ENCODE measurements around the gene ZNF496.
"Not testable (repeated sequence)": the region's sequence is repeated elsewhere in the genome, so short reads cannot be mapped to it uniquely, and the experiment has no call there.

Gene ZNF496

DNA sequence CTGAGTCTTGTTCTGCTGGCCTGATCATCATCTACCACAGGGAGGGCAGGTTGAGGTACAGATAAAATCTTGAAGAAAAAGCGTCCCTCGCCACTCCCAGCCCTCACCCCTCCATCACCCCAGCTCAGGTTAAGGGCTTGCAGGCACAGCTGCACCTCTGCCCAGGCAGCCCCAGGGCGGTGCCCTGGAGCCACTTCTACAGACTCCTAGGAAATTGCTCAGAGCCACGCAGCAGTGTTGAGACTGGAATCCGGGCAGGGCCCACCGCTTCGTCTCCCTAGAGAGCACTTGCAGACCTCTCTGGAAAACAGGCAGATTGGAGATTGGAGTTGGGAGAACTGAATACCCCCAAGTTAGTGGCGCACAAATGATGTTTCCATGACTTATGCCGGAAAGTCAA lies 40.5 kb downstream of the ZNF496 start:
- Histone ChIP-seq H2AFZ (ENCODE audit: low read length) (no peak overlapping the region), H3K79me2 (ENCODE audit: low read length) (no peaks in the 10 kb centered on the region), H3K9me3 (replicated peaks; ENCODE audit: insufficient read depth, low read length) (no peaks in the 10 kb centered on the region), H3K4me3 (ENCODE audit: low read length) (no peak overlapping the region), H3F3A (ENCODE audit: insufficient read depth, low read length) (no peaks in the 10 kb centered on the region), H3K4me1 (ENCODE audit: low read length) (no peaks in the 10 kb centered on the region), H3K9me2 (replicated peaks; ENCODE audit: insufficient read depth, low read length) (no peaks in the 10 kb centered on the region), H4K20me1 (ENCODE audit: insufficient read depth, low read length) (no peaks in the 10 kb centered on the region), H3K27me3 (replicated peaks; ENCODE audit: insufficient read depth, low read length) (no peaks in the 10 kb centered on the region), H3K36me3 (replicated peaks; ENCODE audit: insufficient read depth, low read length) (no peaks in the 10 kb centered on the region), H3K9ac (ENCODE audit: low read length) (no peak overlapping the region), H3K27ac (ENCODE audit: low read length) (no peak overlapping the region), H3K4me2 (ENCODE audit: low read depth, low read length) (no peak overlapping the region)
- DNase-seq = no peak
- TF ChIP-seq EZH2 (optimal IDR thresholded peaks at IDR 0.05; ENCODE audit: low read depth, low read length) = no peak
- TF ChIP-seq, protein P1, sequence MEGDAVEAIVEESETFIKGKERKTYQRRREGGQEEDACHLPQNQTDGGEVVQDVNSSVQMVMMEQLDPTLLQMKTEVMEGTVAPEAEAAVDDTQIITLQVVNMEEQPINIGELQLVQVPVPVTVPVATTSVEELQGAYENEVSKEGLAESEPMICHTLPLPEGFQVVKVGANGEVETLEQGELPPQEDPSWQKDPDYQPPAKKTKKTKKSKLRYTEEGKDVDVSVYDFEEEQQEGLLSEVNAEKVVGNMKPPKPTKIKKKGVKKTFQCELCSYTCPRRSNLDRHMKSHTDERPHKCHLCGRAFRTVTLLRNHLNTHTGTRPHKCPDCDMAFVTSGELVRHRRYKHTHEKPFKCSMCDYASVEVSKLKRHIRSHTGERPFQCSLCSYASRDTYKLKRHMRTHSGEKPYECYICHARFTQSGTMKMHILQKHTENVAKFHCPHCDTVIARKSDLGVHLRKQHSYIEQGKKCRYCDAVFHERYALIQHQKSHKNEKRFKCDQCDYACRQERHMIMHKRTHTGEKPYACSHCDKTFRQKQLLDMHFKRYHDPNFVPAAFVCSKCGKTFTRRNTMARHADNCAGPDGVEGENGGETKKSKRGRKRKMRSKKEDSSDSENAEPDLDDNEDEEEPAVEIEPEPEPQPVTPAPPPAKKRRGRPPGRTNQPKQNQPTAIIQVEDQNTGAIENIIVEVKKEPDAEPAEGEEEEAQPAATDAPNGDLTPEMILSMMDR (IDR thresholded peaks at IDR 0.05; ENCODE audit: low read length) = no peak
- no peak for TF ChIP-seq EZH2phosphoT487 (IDR thresholded peaks at IDR 0.05; ENCODE audit: low read length)

DNA sequence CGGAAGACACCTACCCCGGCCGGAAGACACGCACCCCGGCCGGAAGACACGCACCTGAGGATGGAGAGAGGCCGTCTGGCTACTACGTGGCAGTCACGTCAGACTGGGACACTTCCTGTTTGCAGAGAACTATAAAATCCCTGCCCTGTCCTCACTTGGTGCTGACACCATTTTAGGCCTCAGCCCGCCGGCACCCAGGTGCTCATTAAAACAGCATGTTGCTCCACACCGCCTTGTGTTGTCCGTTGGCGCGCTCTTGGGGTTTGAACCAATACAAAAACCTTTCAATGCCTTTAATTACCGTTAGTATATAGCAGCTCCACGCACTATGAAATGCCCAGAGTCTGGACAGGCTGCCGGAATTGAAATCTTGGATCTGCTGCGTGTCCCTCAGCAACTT lies 41.1 kb downstream of the ZNF496 start:
- H3K4me1 ChIP-seq (ENCODE audit: low read length) = no peaks in the 10 kb centered on the region
- no peaks in the 10 kb centered on the region for H3K9me2 ChIP-seq (replicated peaks; ENCODE audit: insufficient read depth, low read length)
- no peak for DNase-seq
- no peaks in the 10 kb centered on the region for H3K9me3 ChIP-seq (replicated peaks; ENCODE audit: insufficient read depth, low read length)
- H3K9ac ChIP-seq (ENCODE audit: low read length) = no peak overlapping the region
- H3K4me3 ChIP-seq (ENCODE audit: low read length) = no peak overlapping the region
- no peaks in the 10 kb centered on the region for H4K20me1 ChIP-seq (ENCODE audit: insufficient read depth, low read length)
- H3K79me2 ChIP-seq (ENCODE audit: low read length) = no peaks in the 10 kb centered on the region
- H3K4me2 ChIP-seq (ENCODE audit: low read depth, low read length) = no peak overlapping the region
- no peak overlapping the region for H3K27ac ChIP-seq (ENCODE audit: low read length)
- H3K36me3 ChIP-seq (replicated peaks; ENCODE audit: insufficient read depth, low read length) = no peaks in the 10 kb centered on the region
- H3F3A ChIP-seq (ENCODE audit: insufficient read depth, low read length) = no peaks in the 10 kb centered on the region
- H3K27me3 ChIP-seq (replicated peaks; ENCODE audit: insufficient read depth, low read length) = no peaks in the 10 kb centered on the region
- no peak overlapping the region for H2AFZ ChIP-seq (ENCODE audit: low read length)
- TF ChIP-seq, protein P1 (IDR thresholded peaks at IDR 0.05; ENCODE audit: low read length) = no peak
- TF ChIP-seq EZH2phosphoT487 (IDR thresholded peaks at IDR 0.05; ENCODE audit: low read length) = no peak
- no peak for TF ChIP-seq EZH2 (optimal IDR thresholded peaks at IDR 0.05; ENCODE audit: low read depth, low read length)

DNA sequence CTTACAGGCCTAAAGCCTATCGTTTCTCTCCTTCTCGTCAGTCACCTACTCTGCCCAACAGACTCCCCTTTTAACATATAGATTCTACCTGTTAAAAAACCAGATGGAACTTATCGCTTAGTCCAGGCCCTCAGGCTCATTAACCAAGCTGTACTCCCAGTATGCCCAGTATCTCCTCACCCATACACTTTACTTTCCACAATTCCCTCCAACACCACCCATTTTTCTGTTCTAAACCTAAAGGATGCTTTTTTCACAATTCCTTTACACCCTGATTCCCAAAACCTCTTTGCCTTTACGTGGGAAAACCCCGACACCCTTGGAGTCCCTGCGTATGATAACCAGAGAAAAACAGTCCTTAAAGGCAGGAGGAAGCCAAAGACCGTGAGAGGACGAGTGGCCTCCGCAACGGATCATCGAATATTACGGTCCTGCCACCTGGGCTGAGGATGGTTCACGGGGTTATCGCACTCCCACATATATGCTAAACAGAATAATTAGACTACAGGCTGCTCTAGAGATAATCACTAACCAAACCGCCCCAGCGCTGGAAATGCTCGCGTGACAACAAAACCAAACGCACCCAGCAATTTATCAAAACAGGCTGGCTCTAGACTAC lies 42.3 kb downstream of the ZNF496 start:
- not testable (repeated sequence) for H3K9ac ChIP-seq (ENCODE audit: low read length); H3K79me2 ChIP-seq (ENCODE audit: low read length); H3K4me1 ChIP-seq (ENCODE audit: low read length); H2AFZ ChIP-seq (ENCODE audit: low read length); H3K27me3 ChIP-seq (replicated peaks; ENCODE audit: insufficient read depth, low read length); H3F3A ChIP-seq (ENCODE audit: insufficient read depth, low read length); DNase-seq; H3K4me2 ChIP-seq (ENCODE audit: low read depth, low read length); H3K36me3 ChIP-seq (replicated peaks; ENCODE audit: insufficient read depth, low read length); H3K27ac ChIP-seq (ENCODE audit: low read length); H3K9me2 ChIP-seq (replicated peaks; ENCODE audit: insufficient read depth, low read length); H3K4me3 ChIP-seq (ENCODE audit: low read length); H4K20me1 ChIP-seq (ENCODE audit: insufficient read depth, low read length); H3K9me3 ChIP-seq (replicated peaks; ENCODE audit: insufficient read depth, low read length)

DNA sequence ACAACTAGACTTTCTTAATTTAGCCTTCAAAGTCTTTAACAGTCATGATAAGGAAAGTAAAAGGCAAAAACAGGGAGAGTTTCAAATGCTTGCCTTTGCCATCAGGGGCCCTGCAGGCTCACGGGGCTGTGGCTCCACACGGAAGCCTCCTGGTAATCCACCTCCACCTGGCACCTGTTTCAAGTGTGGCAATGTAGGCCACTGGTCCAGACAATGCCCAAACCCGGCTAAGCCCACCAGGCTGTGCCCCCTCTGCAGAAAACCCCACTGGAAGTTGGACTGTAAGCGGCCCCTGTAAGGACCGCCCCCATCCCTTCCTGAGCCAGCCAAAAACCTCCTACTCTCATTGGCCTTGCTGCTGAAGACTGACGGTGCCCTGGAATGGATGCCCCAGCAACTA lies 43.3 kb downstream of the ZNF496 start:
- Histone ChIP-seq H3K4me2 (ENCODE audit: low read depth, low read length) (no peak overlapping the region), H3K36me3 (replicated peaks; ENCODE audit: insufficient read depth, low read length) (no peaks in the 10 kb centered on the region), H3K79me2 (ENCODE audit: low read length) (no peaks in the 10 kb centered on the region), H3K9me2 (replicated peaks; ENCODE audit: insufficient read depth, low read length) (no peaks in the 10 kb centered on the region), H3K9ac (ENCODE audit: low read length) (no peak overlapping the region), H4K20me1 (ENCODE audit: insufficient read depth, low read length) (no peaks in the 10 kb centered on the region), H3K27me3 (replicated peaks; ENCODE audit: insufficient read depth, low read length) (no peaks in the 10 kb centered on the region), H3F3A (ENCODE audit: insufficient read depth, low read length) (no peaks in the 10 kb centered on the region), H3K4me1 (ENCODE audit: low read length) (no peaks in the 10 kb centered on the region), H2AFZ (ENCODE audit: low read length) (no peak overlapping the region), H3K4me3 (ENCODE audit: low read length) (no peak overlapping the region), H3K27ac (ENCODE audit: low read length) (no peak overlapping the region), H3K9me3 (replicated peaks; ENCODE audit: insufficient read depth, low read length) (no peaks in the 10 kb centered on the region)
- TF ChIP-seq, protein P1 (IDR thresholded peaks at IDR 0.05; ENCODE audit: low read length) = no peak
- no peak for TF ChIP-seq EZH2phosphoT487 (IDR thresholded peaks at IDR 0.05; ENCODE audit: low read length)
- TF ChIP-seq EZH2 (optimal IDR thresholded peaks at IDR 0.05; ENCODE audit: low read depth, low read length) = no peak
- no peak for DNase-seq
